ENCODE measurements around the gene IFI35.
"Not testable (repeated sequence)": the region's sequence is repeated elsewhere in the genome, so short reads cannot be mapped to it uniquely, and the experiment has no call there.

Gene IFI35

DNA sequence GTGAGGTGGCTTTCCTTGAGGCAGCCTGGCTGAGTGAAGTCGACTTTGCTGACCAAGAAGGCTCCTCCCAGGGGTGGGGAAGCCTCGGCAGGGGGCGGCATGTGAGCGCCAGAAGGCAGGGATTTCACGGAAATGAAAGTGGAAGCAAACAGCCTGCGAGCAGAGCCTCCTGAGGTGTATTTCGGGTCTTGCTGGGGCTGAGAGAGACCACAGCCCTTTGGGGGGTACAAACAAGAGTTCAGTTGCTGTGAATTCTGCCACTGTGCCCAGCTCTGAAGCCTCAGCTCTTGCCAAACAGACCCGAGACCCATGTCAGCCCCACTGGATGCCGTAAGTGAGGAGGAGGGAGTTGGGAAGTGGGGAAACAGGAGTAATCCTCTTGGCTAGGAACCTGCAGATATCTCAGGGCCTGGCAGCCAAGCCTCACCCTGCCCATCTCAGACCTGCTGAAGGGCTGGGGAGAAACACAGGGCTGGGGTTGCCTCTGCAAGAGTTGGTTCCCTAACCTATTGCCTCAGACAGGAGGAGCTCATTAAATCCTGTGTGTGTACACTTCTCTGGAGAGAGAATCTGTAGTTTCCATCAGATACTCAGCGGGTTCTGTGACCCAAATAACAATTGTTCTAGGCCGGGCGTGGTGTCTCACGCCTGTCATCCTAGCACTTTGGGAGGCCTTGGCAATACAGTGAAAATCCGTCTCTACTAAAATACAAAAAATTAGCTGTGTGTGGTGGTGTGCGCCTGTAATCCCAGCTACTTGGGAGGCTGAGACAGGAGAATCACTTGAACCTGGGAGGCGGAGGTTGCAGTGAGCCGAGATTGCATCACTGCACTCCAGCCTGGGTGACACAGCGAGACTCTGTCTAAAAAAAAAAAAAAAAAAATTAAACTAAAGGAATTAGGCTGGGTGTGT is at the start of gene IFI35:
Gene IFI35 (plus strand): TSS at position 146 of the 913 bp plus-strand sequence. CDS start 164 bp downstream, at position 310.
- peak; percentile 84 for DNase-seq

DNA sequence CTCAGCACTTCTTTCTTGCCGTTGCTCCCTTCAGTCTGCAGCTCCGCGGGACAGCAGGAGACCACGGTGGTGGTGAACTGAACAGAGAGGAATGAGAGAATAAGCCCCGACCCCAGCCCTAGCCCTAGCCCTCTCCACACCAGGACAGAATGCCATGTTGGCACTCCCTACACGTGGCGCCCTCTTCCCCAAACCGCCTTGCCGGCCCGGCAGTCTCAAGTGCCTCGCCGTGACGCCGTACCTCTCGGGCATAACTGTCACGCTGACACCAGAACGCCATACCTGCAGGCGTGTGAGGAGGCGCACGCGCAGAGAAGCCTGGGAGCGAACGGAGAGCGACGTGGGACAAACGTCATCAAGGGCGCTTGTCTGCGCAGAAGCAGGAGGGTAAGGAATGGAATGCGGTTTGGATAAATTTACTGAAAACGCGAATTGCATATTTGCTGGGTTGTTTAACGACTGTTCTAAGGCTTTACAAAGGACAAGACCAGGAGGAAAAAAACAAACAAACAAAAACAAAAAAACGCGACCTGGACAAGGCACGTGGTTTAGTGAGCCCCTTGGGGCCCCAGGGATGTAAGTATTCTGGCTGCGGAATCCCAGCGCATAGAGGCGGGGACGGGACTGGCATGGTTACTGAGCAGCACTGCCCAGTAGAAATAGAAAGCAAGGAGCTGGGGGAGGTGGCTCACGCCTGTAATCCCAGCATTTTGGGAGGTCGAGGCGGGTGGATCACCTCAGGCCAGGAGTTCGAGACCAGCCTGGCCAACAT is 42.2 kb upstream of the IFI35 start, which contains the start of gene AARSD1:
Gene AARSD1 (minus strand): TSS at position 294 of the 772 bp plus-strand sequence. CDS start 14 bp downstream, at position 280.
- DNase-seq, result peak; percentile 89

DNA sequence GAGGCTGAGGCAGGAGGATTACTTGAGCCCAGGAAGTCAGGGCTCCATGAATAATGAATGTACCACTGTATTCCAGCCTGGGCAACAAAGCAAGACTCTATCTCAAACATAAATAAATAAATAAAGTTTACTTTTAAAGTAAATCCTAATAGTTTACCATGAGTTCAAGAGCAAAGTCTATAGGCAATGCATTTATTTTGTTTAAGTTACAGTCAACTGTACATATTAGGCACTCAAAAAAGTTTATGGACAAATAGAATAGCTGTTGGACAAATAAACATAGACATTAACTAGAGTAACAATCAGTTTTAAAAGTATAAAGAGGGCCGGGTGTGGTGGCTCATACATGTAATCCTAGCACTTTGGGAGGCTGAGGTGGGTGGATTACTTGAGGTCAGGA is 38.7 kb upstream of the IFI35 start:
- DNase-seq, result no peak

- DNase-seq, result no peak
Observed at GRCh38 chr17:42969001-42969581, 37.5 kb upstream of the IFI35 start.

GRCh38 chr17:42971589-42971988 is 35.0 kb upstream of the IFI35 start:
- DNase-seq, result no peak

DNA sequence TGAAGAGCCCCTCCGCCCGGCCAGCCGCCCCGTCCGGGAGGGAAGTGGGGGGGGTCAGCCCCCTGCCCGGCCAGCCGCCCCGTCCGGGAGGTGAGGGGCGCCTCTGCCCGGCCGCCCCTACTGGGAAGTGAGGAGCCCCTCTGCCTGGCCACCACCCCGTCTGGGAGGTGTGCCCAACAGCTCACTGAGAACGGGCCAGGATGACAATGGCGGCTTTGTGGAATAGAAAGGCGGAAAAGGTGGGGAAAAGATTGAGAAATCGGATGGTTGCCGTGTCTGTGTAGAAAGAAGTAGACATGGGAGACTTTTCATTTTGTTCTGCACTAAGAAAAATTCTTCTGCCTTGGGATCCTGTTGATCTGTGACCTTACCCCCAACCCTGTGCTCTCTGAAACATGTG is 33.3 kb upstream of the IFI35 start:
- DNase-seq, result not testable (repeated sequence)

GRCh38 chr17:42975265-42975664 is 31.3 kb upstream of the IFI35 start:
- no peak for DNase-seq

DNA sequence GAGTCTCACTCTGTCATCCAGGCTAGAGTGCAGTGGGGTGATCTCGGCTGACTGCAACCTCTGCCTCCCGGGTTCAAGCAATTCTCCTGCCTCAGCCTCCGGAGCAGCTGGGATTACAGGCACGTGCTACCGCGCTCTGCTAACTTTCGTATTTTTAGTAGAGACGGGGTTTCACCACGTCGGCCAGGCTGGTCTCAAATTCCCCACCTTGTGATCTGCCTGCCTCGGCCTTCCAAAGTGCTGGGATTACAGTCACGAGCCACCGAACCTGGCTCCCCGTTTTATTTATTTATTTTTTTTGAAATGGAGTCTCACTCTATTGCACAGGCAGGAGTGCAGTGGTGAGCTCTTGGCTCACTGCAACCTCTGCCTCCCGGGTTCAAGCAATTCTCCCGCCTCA is 30.9 kb upstream of the IFI35 start:
- DNase-seq, result not testable (repeated sequence)

GRCh38 chr17:42979511-42980273 is 26.9 kb upstream of the IFI35 start, which contains the start of gene PTGES3L:
PTGES3L (minus strand) TSS chr17:42980080; CDS start chr17:42980053, 27 bp downstream.
- peak; percentile 20 for DNase-seq

- peak; percentile 92 for DNase-seq
Observed at GRCh38 chr17:42980274-42980765, 26.3 kb upstream of the IFI35 start, which contains the start of gene RUNDC1. RUNDC1 (plus strand) TSS chr17:42980565; CDS start chr17:42980577, 12 bp downstream.

GRCh38 chr17:42980766-42981397 is 25.7 kb upstream of the IFI35 start:
- peak; percentile 63 for DNase-seq

DNA sequence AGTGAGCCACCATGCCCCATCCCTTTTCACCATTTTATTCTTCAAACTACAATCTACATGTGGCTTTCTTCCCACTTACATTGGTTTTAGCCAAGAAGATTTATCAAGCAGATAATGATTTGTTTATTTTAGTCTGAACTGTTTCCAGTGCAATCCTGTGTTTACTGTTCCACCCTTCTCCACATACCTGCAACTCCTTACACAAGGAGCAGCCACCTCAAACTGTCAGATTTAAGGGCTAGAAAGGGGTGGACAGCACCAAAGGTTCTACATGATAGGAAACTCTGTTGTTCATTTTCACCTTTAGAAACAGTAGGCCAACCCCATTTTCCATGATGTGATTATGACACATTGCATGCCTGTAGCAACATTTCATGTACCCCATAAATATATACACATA is 24.3 kb upstream of the IFI35 start:
- DNase-seq, result no peak

DNA sequence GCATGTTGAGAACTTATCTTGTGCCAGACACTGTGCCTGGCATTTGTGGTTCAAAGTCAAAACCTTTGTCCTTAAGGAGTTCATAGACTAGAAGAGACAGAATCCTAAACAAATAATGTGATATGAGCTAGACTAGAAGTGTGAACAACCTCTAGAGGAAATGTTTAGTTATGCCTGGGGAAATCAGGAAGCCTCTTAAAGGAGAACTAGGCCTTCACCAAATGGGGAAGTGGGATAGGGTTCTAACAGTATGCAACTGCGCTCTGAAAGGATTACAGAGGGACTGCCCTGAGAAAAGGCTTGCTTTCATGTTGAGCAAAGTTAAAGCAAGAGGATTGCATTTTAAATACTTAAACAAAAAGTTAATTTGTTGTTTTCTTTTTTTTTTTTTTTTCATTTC is 21.4 kb upstream of the IFI35 start:
- no peak for DNase-seq

GRCh38 chr17:42989141-42989540 is 17.4 kb upstream of the IFI35 start:
- DNase-seq, result no peak

DNA sequence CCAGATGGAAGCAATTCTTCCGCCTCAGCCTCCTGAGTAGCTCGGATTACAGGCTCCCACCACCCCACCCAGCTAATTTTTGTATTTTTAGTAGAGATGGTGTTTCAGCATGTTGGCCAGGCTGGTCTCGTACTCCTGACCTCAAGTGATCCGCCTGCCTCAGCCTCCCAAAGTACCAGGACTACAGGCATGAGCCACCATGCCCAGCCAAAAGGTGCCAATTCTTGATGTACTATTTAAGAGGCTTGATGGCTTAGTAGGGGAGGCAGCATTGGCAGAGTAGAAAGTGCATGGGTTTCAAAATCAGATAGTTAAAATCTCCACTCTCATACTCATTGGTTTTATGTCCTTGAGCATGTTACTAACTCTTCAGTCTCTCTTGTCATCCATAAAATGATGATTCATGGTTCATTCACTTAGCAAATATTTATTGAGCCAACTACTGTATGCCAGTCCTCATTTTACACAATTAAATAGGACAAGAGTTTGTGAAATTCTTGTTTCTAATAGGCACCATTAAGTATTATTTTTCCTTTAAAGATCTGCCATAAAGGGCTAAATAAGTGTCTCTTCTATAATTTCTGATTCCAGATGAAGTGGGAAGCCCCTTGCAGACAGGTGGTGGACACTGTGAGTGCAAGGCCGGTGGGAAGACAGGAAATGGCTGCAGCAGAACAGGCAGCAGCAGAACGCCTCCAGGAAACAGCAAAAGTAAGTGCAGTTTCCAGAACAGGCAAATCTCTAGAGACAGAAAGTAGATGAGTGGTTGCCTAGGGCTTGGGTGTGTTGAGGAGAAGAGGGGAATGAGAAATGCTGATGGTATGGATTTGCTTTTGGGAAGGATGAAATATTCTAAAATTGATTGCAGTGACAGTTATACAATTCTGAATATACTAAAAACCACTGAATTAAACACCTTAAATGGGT is 16.6 kb upstream of the IFI35 start:
- no peak for DNase-seq

DNA sequence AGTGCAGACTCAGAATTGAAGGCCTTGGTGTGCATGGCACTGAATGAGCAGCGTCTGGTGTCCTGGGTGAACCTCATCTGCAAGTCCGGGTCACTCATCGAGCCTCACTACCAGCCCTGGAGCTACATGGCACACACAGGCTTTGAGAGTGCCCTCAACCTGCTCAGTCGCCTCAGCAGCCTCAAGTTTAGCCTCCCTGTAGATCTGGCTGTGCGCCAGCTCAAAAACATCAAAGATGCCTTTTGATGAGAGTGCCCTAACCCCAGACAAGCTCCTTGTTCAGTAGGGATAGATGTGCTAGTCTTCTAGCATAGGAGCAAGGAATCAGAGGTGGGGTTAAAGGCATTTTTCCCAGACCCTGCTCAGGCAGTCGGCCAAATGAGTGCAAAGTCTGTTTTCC is 15.1 kb upstream of the IFI35 start:
- DNase-seq, result no peak

- DNase-seq, result no peak
Observed at GRCh38 chr17:42992872-42993271, 13.7 kb upstream of the IFI35 start.

DNA sequence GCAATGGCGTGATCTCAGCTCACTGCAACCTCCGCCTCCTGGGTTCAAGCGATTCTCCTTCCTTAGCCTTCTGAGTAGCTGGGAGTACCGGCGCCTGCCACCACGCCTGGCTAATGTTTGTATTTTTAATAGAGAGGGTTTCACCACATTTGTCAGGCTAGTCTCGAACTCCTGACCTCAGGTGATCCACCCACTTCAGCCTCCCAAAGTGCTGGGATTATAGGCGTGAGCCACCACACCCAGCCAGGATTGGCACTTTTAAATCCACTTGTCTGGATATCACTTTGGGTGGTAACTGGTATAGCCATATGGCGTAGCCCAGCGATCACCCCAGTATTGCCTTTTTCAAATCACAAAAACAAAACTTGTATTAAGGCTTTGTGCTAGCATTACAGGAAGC is 12.7 kb upstream of the IFI35 start:
- DNase-seq, result not testable (repeated sequence)

GRCh38 chr17:42997390-42997983 is 9.1 kb upstream of the IFI35 start:
- no peak for DNase-seq

Measured in stimulated activated CD4-positive, alpha-beta T cell treated with anti-CD3 and anti-CD28 coated beads, Interleukin-4, amount 100 ng/mL, for 1 hour (primary cell).